Erythroblast (primary cell): Measurements from ENCODE around the gene KPNA4.

Source experiments
- GATA1 ChIP-seq: IDR thresholded peaks from 2 replicates; pipeline ENCODE4 v1.6.1; 2011; ENCODE audit warnings: low read depth, mild to moderate bottlenecking, control low read depth, low read length, moderate library complexity
- POLR2A ChIP-seq: IDR thresholded peaks from 2 replicates; pipeline ENCODE4 v1.6.1; 2011; ENCODE audit warnings: mild to moderate bottlenecking, low read length

- TF ChIP-seq POLR2A, result no peak
- TF ChIP-seq GATA1, result no peak
These were observed 117.8 kb downstream of the KPNA4 start for GRCh38 chr3:160447544-160447943.
